ENCODE data around the gene ISG15.

DNA sequence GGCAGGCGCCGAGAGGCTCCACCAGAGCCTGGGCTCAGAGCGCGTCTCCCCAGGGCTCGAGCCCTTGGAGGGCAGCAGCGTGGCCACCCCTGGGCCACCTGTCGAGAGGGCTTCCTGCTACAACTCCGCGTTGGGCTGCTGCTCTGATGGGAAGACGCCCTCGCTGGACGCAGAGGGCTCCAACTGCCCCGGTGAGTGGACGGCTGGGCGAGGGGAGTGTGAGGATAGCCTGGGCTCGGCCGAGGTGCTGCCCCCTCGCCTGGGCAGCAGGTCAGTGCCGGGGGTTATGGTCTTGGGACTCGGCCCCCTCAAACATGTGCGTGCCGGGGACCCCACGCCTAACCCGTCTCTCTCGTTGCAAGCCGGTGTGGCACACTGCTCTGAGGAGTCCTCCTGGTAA lies 33.5 kb downstream of the ISG15 start:
- TF ChIP-seq, protein P1, sequence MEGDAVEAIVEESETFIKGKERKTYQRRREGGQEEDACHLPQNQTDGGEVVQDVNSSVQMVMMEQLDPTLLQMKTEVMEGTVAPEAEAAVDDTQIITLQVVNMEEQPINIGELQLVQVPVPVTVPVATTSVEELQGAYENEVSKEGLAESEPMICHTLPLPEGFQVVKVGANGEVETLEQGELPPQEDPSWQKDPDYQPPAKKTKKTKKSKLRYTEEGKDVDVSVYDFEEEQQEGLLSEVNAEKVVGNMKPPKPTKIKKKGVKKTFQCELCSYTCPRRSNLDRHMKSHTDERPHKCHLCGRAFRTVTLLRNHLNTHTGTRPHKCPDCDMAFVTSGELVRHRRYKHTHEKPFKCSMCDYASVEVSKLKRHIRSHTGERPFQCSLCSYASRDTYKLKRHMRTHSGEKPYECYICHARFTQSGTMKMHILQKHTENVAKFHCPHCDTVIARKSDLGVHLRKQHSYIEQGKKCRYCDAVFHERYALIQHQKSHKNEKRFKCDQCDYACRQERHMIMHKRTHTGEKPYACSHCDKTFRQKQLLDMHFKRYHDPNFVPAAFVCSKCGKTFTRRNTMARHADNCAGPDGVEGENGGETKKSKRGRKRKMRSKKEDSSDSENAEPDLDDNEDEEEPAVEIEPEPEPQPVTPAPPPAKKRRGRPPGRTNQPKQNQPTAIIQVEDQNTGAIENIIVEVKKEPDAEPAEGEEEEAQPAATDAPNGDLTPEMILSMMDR (IDR thresholded peaks at IDR 0.05): no peak
- no peak for TF ChIP-seq POLR2A (IDR thresholded peaks at IDR 0.05)
